ENCODE measurements around the gene TCF4.

TCF4 gene

GRCh38 chr18:55251254-55251971 is 336.6 kb downstream of the TCF4 start:
- FAIRE-seq (peak; percentile 16), DNase-seq (ENCODE audit: insufficient read length, low spot score) (no peak)
- TF ChIP-seq POU2F2 (IDR thresholded peaks at IDR 0.05; ENCODE audit: low read depth, low read length): no peak
- TF ChIP-seq TAF1 (IDR thresholded peaks at IDR 0.05; ENCODE audit: low read depth, low read length): no peak
- TF ChIP-seq PAX5 (IDR thresholded peaks at IDR 0.05; ENCODE audit: insufficient read depth, low read length, severe bottlenecking): no peak
- TF ChIP-seq POLR2A (IDR thresholded peaks at IDR 0.05; ENCODE audit: low read depth, low read length): no peak
- no peak for TF ChIP-seq POLR2AphosphoS5 (IDR thresholded peaks at IDR 0.05; ENCODE audit: low read depth, low read length)
- no peak for TF ChIP-seq SPI1 (IDR thresholded peaks at IDR 0.05; ENCODE audit: low read depth, low read length)

GRCh38 chr18:55250768-55251173 is 337.2 kb downstream of the TCF4 start:
- DNase-seq (ENCODE audit: insufficient read length, low spot score): no peak
- FAIRE-seq: no peak
- TF ChIP-seq SPI1 (IDR thresholded peaks at IDR 0.05; ENCODE audit: low read depth, low read length): no peak
- TF ChIP-seq TAF1 (IDR thresholded peaks at IDR 0.05; ENCODE audit: low read depth, low read length): no peak
- no peak for TF ChIP-seq POLR2AphosphoS5 (IDR thresholded peaks at IDR 0.05; ENCODE audit: low read depth, low read length)
- TF ChIP-seq POLR2A (IDR thresholded peaks at IDR 0.05; ENCODE audit: low read depth, low read length): no peak
- TF ChIP-seq POU2F2 (IDR thresholded peaks at IDR 0.05; ENCODE audit: low read depth, low read length): no peak

- FAIRE-seq (no peak), DNase-seq (ENCODE audit: insufficient read length, low spot score) (no peak)
- TF ChIP-seq POLR2AphosphoS5 (IDR thresholded peaks at IDR 0.05; ENCODE audit: low read depth, low read length) (no peak), SPI1 (IDR thresholded peaks at IDR 0.05; ENCODE audit: low read depth, low read length) (peak; percentile 70)
These were observed 338.4 kb downstream of the TCF4 start for GRCh38 chr18:55249550-55249949.

- no peak for DNase-seq (ENCODE audit: insufficient read length, low spot score)
- FAIRE-seq: peak; percentile 75
- TF ChIP-seq SPI1 (IDR thresholded peaks at IDR 0.05; ENCODE audit: low read depth, low read length) (peak; percentile 88), TAF1 (IDR thresholded peaks at IDR 0.05; ENCODE audit: low read depth, low read length) (no peak), POU2F2 (IDR thresholded peaks at IDR 0.05; ENCODE audit: low read depth, low read length) (no peak), POLR2AphosphoS5 (IDR thresholded peaks at IDR 0.05; ENCODE audit: low read depth, low read length) (no peak), POLR2A (IDR thresholded peaks at IDR 0.05; ENCODE audit: low read depth, low read length) (no peak), PAX5 (IDR thresholded peaks at IDR 0.05; ENCODE audit: insufficient read depth, low read length, severe bottlenecking) (no peak)
These were observed 339.5 kb downstream of the TCF4 start for GRCh38 chr18:55248495-55248894.

- no peak for DNase-seq (ENCODE audit: insufficient read length, low spot score)
- FAIRE-seq: peak; percentile 73
- TF ChIP-seq SPI1 (IDR thresholded peaks at IDR 0.05; ENCODE audit: low read depth, low read length): no peak
- TF ChIP-seq POLR2AphosphoS5 (IDR thresholded peaks at IDR 0.05; ENCODE audit: low read depth, low read length): no peak
- no peak for TF ChIP-seq POU2F2 (IDR thresholded peaks at IDR 0.05; ENCODE audit: low read depth, low read length)
- TF ChIP-seq POLR2A (IDR thresholded peaks at IDR 0.05; ENCODE audit: low read depth, low read length): no peak
These were observed 341.0 kb downstream of the TCF4 start for GRCh38 chr18:55247032-55247431.

GRCh38 chr18:55246278-55246677 is 341.7 kb downstream of the TCF4 start:
- TF ChIP-seq TAF1 (IDR thresholded peaks at IDR 0.05; ENCODE audit: low read depth, low read length) (no peak), POLR2AphosphoS5 (IDR thresholded peaks at IDR 0.05; ENCODE audit: low read depth, low read length) (no peak), POLR2A (IDR thresholded peaks at IDR 0.05; ENCODE audit: low read depth, low read length) (no peak), SPI1 (IDR thresholded peaks at IDR 0.05; ENCODE audit: low read depth, low read length) (no peak), PAX5 (IDR thresholded peaks at IDR 0.05; ENCODE audit: insufficient read depth, low read length, severe bottlenecking) (no peak), POU2F2 (IDR thresholded peaks at IDR 0.05; ENCODE audit: low read depth, low read length) (no peak)
- no peak for DNase-seq (ENCODE audit: insufficient read length, low spot score)
- peak; percentile 86 for FAIRE-seq

GRCh38 chr18:55245211-55245614 is 342.8 kb downstream of the TCF4 start:
- DNase-seq (ENCODE audit: insufficient read length, low spot score) (no peak), FAIRE-seq (no peak)
- TF ChIP-seq POLR2AphosphoS5 (IDR thresholded peaks at IDR 0.05; ENCODE audit: low read depth, low read length) (no peak), SPI1 (IDR thresholded peaks at IDR 0.05; ENCODE audit: low read depth, low read length) (no peak), POLR2A (IDR thresholded peaks at IDR 0.05; ENCODE audit: low read depth, low read length) (no peak), POU2F2 (IDR thresholded peaks at IDR 0.05; ENCODE audit: low read depth, low read length) (no peak), TAF1 (IDR thresholded peaks at IDR 0.05; ENCODE audit: low read depth, low read length) (no peak), PAX5 (IDR thresholded peaks at IDR 0.05; ENCODE audit: insufficient read depth, low read length, severe bottlenecking) (no peak)

GRCh38 chr18:55244546-55244945 is 343.4 kb downstream of the TCF4 start:
- DNase-seq (ENCODE audit: insufficient read length, low spot score) (no peak), FAIRE-seq (peak; percentile 48)
- TF ChIP-seq POU2F2 (IDR thresholded peaks at IDR 0.05; ENCODE audit: low read depth, low read length): no peak
- TF ChIP-seq SPI1 (IDR thresholded peaks at IDR 0.05; ENCODE audit: low read depth, low read length): no peak

- no peak for TF ChIP-seq POLR2A (IDR thresholded peaks at IDR 0.05; ENCODE audit: low read depth, low read length)
- TF ChIP-seq PAX5 (IDR thresholded peaks at IDR 0.05; ENCODE audit: insufficient read depth, low read length, severe bottlenecking): no peak
- TF ChIP-seq POLR2AphosphoS5 (IDR thresholded peaks at IDR 0.05; ENCODE audit: low read depth, low read length): no peak
- no peak for TF ChIP-seq TAF1 (IDR thresholded peaks at IDR 0.05; ENCODE audit: low read depth, low read length)
- no peak for TF ChIP-seq POU2F2 (IDR thresholded peaks at IDR 0.05; ENCODE audit: low read depth, low read length)
- no peak for TF ChIP-seq SPI1 (IDR thresholded peaks at IDR 0.05; ENCODE audit: low read depth, low read length)
- no peak for FAIRE-seq
- DNase-seq (ENCODE audit: insufficient read length, low spot score): no peak
These were observed 344.1 kb downstream of the TCF4 start for GRCh38 chr18:55243857-55244256.

- DNase-seq (ENCODE audit: insufficient read length, low spot score) (no peak), FAIRE-seq (peak; percentile 64)
- TF ChIP-seq TAF1 (IDR thresholded peaks at IDR 0.05; ENCODE audit: low read depth, low read length) (no peak), SPI1 (IDR thresholded peaks at IDR 0.05; ENCODE audit: low read depth, low read length) (no peak)
These were observed 344.7 kb downstream of the TCF4 start for GRCh38 chr18:55243255-55243654.
